Measurements from ENCODE around the gene GSK3A.
"Not testable (repeated sequence)": the region's sequence is repeated elsewhere in the genome, so short reads cannot be mapped to it uniquely, and the experiment has no call there.

The GSK3A gene

GRCh38 chr19:42267644-42268141 is 25.3 kb upstream of the GSK3A start:
- DNase-seq, result no peak

GRCh38 chr19:42266928-42267603 is 24.7 kb upstream of the GSK3A start:
- not testable (repeated sequence) for DNase-seq

DNA sequence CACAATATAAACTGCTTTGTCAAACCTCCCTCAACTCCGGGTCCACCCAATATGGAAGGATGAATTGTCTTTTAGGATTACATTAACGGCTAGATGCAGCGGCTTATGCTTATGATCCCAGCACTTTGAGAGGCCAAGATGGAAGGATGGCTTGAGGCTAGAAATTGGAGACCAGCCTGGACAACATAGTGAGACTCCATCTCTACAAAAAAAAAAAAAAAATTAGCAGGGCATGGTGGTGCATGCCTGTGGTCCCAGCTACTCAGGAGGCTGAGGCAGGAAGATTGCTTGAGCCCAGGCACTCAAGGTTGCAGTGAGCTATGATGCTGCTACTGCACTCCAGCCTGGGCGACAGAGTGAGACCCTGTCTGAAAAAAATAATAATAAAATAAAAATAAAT is 23.7 kb upstream of the GSK3A start:
- DNase-seq, result not testable (repeated sequence)

DNA sequence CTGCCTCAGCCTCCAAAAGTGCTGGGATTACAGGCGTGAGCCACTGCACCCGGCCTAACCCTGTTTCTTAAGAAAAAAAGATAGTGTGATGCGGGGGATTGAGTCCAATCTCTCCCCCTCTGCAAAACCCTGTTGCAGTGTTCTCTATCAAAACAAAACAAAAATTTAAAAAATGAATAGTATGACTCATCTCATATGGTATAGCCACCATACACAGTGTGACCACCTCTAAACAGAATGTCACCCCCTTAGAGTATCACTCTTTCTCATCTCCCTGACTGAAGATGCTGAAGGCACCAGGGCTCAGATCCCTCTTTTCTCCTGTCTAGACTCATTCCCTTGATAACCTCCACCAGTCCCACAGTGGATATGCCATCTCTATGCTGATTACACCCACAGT is 19.4 kb upstream of the GSK3A start:
- DNase-seq, result no peak

DNA sequence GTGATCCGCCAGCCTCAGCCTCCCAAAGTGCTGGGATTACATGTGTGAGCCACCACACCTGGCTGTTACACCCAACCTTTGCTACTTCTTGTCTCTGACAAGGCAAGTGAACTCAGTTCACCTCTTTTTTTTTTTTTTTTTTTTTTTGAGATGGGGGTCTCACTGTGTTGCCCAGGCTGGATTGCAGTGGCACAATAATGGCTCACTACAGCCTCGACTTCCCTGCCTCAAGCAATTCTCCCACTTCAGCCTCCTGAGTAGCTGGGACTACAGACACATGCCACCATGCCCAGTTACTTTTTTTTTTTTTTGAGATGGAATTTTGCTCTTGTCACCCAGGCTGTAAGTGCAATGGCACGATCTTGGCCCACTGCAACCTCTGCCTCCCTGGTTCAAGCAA is 15.4 kb upstream of the GSK3A start:
- DNase-seq, result not testable (repeated sequence)

DNA sequence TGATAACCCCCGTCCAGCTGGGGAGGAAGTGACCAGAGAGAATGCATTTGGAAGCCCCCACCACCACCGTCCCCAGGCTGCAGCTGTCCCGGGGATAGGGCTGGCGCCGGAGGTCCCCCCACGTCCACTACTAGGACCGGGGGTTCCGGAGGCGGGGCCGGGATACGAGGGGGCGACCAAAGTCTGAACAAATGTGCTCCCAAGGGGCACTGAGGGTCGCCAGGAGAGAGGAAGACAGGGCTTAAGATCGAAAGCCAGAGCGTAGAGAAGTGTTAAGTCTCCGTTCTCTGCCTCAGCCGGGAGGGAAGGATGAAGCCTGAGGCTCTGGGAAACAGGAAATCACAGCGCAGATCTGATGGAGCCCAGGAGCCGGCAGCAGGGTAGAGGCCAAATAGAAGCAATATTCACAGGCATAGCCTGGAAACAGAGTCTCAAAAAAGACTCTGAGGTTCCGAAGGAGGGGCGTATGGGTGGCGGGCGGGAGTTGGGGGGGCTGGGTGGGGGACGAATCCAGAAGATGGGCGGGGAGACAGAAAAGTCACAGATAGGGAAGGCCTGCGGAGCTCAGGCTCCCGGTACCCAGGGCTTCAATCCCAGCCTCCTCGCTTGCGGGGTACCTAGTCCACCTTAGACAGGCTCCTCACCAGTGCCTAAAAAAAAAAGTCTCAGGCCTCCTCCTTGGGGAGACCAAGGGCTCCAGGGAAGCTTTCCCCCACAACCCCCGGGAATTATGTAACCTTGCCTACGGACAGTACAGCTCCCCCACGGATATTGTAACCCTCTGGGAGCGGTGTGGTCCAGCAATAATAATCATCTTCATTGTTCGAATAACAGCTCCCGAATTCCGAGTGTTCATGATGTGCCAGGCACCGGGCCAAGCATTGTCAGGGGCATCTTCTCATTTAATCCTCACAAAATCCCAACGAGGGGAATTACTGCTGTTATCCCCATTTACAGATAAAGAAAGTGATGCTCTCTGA is 13.7 kb upstream of the GSK3A start:
- no peak for DNase-seq

GRCh38 chr19:42254850-42255765 is 12.7 kb upstream of the GSK3A start, which contains the start of gene ERF:
Gene ERF (minus strand): TSS chr19:42255128. CDS start chr19:42254999, 129 bp downstream.
- DNase-seq, result peak; percentile 94

- DNase-seq, result peak; percentile 85
Measured at GRCh38 chr19:42254089-42254849, 11.9 kb upstream of the GSK3A start.

GRCh38 chr19:42253245-42254088 is 11.1 kb upstream of the GSK3A start:
- DNase-seq, result peak; percentile 73

DNA sequence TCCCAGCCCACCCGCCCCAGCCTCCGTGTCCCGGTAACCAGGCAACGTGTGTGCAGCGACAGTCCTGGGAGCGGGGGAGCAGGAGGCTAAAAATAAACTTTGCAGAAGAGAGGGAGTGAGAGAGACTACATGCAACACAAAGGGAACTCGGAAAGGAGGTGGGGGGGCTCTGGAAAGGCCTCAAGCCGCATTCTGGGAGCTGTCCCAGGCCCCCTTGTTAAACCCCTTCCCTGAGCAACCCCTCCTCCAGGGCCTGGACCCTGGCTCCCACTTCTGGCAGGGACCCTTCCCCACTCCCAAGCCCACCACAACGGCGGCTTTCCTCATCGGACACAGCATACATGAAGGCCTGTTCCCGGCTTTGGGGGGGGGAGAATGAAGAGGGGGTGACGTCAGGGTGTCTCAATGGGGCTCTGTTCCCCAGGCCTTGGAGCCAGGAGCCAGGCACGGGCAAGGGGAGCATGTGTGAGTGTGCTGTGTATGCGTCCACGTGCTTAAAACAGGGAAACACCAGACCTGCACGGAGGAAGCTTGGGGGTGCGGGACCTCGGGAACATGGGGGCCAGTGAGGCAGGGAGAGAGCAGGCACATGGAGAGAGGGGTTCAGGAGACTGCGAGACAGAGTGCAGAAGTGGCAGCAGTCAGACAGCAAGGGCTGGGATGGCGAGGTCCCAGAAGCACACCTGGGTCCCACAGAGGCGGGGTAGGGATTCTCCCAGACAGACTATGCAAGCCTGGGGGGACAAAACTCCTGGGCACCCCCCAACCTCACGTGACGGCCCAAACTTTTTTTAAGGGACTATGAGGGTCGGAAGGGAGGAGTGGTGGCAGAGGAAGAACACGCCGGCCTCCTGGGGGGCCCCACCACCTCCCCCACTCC is 10.2 kb upstream of the GSK3A start:
- no peak for DNase-seq

GRCh38 chr19:42251572-42252358 is 9.4 kb upstream of the GSK3A start:
- DNase-seq, result no peak

DNA sequence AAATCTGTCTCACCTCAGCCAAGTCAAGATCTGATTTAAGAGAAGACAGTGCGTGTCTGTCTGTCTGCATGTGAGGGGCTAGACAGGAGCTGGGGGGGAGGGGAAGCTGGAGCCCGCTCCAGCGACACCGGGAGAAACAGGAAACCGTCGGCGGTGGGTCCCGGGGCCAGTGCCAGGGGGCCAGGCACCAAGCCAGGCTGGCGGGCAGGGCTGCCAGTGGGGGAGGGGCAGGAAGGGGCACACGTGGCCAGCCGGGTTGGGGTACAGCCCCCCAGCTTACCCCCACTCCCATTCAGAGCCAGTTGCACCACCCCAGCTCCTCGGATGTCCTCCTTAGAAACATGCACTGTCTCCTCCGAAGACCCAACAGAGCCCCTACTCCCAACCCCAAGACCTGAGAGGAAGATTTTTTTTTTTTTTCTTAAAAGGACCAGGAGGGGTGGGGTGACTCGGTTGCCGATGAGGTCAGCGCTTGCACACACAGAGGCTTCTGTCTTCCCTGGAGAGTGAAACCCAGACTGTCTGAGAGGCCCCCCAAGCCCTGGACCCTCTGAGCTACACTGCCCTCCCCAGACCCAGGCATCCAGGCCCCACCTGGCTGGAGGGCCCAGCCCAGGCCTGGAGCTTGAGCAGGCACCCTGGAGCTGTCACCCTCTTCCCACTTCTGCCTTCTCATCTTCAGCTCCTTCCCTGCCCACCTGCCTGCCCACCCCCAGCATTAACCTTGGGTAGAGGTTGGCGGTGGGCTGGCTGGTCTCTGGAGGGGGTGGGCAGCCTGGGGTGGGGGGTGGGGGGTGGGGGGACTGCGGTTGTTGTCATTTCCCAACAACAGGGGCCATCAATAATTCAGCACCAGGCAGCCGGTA is 8.5 kb upstream of the GSK3A start:
- DNase-seq, result peak; percentile 49

- DNase-seq, result no peak
Measured at GRCh38 chr19:42250183-42250665, 7.8 kb upstream of the GSK3A start.

DNA sequence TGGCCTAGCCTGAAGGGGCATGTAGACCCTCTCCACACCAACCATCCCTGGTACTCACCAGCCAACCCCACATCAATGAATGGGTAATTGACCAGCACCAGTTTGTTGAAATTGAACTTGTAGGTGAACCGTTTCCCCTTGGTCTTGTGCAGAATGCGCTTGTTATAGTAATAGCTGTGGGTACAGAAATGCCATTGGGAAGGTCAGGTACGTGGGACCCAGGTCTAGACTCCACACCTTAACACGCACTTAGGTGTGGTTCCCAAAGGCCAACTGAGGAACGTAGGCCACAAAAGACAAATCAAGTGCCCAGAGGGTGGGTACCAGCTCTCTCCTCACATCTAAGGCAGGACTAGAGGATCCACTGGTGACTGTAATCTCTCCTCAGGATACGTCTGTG is 7.4 kb upstream of the GSK3A start:
- no peak for DNase-seq

DNA sequence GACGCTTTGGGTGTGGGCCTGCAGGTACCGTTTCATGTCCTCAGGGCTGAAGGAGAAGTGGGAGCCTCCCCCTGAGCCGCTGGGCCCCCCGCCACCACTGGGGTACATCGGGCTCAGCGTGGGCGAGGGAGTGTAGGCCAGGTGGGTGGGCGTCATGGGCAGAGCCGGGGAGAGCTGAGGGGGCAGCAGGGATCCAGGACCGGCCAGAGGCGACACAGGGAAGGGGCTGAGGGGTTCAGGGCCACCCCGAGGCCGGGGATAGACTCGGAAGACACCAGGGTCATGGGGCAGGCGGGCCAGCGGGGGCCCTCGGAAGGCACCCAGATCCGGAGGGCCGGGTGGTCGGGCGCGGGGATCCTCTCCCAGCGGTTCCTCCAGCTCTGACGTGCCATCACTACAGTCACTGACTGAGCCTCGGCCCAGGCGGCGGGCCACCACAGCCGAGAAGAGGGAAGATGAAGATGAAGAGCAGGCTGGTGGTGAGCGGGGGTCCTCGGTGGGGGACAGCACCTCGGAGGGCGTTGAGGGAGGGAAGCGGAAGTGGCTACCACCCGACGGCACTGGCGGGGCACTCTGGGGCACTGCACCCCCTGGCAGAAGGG is 6.8 kb upstream of the GSK3A start:
- no peak for DNase-seq

DNA sequence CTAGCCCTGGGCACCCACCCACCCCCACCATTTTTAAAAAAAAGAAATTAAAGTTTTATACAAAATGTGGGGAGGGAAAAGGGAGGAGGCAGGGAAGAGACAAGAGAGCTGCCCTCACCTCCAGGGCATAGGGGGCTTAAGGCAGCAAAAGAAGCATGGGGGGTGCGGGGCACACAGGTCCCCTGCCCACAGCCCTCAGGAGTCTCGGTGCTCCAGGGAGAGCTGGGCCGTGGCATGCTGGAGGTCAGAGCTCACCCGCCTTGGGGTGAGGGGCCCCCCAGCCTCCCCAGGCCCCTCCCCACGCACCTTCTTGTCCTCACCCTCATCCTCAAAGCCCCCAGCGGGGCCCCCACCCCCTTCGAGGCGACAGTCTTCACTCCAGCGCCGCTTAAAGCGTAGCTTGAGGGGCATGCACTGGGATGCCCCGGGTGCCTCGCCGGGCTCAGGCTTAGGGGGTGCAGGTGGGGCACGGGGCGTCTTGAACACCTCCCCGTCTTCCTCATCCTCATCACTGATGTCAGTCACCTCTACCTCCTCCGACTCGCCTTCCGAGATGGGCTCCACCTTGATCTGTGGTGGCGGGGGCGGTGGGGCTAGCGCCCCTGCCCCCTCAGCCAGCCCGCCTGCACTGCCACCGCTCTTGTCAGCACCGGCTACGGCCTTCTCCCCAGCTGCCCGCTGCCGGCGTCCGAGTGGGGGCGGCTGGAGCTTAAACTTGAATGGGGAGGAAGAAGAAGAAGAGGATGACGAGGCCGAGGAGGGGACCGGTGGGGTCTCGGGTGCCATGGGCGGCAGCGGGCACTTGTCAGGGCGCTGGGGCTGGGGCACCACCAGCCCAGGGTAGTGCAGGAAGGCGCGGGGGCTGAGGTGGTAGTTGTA is 6.1 kb upstream of the GSK3A start:
- DNase-seq, result no peak

Data from CD4-positive, alpha-beta T cell treated with Interleukin-17A for 4 hours (primary cell).